GM12878 (cell line): Measurements from ENCODE around the gene SYCE3. TPM values are rescaled to one million over a fixed set of nuclear protein-coding genes. Genes with fewer than 3 reads are reported as not detected.

Source experiments
- ATAC-seq: fragments of 200-7000 bp; cut with Tn5 transposase; 3 replicates; pipeline ENCODE4 v1.9.1; 2020; ENCODE audit warnings: mild to moderate bottlenecking, moderate library complexity
- BruUV-seq: library from RNA; stranded (reverse); fragments of 400-500 nt; replicated peaks from 2 replicates; lab custom pipeline; 2021; lab: Mats Ljungman, UMichigan
- CTCF ChIA-PET: fragments of 300-600 bp; sonication (Branson Sonifier 250); formaldehyde crosslinking; extraction: SDS; loops from one replicate; lab custom pipeline; 2021; ENCODE audit warnings: inconsistent platforms; lab: Yijun Ruan, JAX
- POLR2A ChIA-PET: fragments of 350-600 bp; formaldehyde crosslinking; extraction: SDS; loops from one replicate; lab custom pipeline; 2021; ENCODE audit warnings: inconsistent platforms; lab: Charles Lee
- RAD21 ChIA-PET: fragments of 300-600 bp; sonication (Branson Sonifier 250); formaldehyde crosslinking; loops from one replicate; lab custom pipeline; 2023; ENCODE audit warnings: antibody characterized with exemption; ENCODE audit not compliant: unreplicated experiment; lab: Charles Lee
- SMC1A ChIA-PET: fragments of 300-600 bp; sonication (Branson Sonifier 250); formaldehyde crosslinking; loops from one replicate; lab custom pipeline; 2023; ENCODE audit not compliant: unreplicated experiment, uncharacterized antibody; lab: Charles Lee
- DNase-seq: peaks from one replicate; pipeline ENCODE4 v3.0.0-alpha.2; 2011; ENCODE audit warnings: low read depth, low spot score
- FAIRE-seq: peaks from 3 replicates; lab custom pipeline; 2011; peaks lifted over from hg19 to GRCh38; lab: Jason Lieb, UNC
- H2AFZ ChIP-seq: 2 replicates; pipeline ENCODE4 v1.6.0; 2011; ENCODE audit warnings: low read depth, low read length, control low read depth; ENCODE audit not compliant: control insufficient read depth
- H3K27ac ChIP-seq: 2 replicates; pipeline ENCODE4 v1.5.1; 2011; ENCODE audit warnings: control low read depth; ENCODE audit not compliant: control insufficient read depth, insufficient read depth
- H3K27me3 ChIP-seq, 2 experiments: replicated peaks in 1 of 2; 2 replicates each; pipeline versions ENCODE4 v1.6.0 to v1.6.1; 2011; ENCODE audit warnings: low read length in 1 of 2; ENCODE audit not compliant: control insufficient read depth in 2 of 2, insufficient read depth in 2 of 2
- H3K36me3 ChIP-seq, 2 experiments: 2 replicates each; pipeline ENCODE4 v1.5.1; 2011; ENCODE audit warnings: low read length in 1 of 2; ENCODE audit not compliant: control insufficient read depth in 2 of 2, insufficient read depth in 2 of 2
- H3K4me1 ChIP-seq: 2 replicates; pipeline ENCODE4 v1.6.1; 2011; ENCODE audit warnings: mild to moderate bottlenecking, low read length, moderate library complexity, mixed read lengths; ENCODE audit not compliant: control insufficient read depth, insufficient read depth
- H3K4me2 ChIP-seq: 2 replicates; pipeline ENCODE4 v1.6.0; 2011; ENCODE audit warnings: control low read depth; ENCODE audit not compliant: control insufficient read depth, insufficient read depth
- H3K4me3 ChIP-seq: fragments of 200-600 bp; sonication (generic); 2 replicates; pipeline ENCODE4 v1.5.1; 2016
- H3K79me2 ChIP-seq: 2 replicates; pipeline ENCODE4 v1.6.0; 2011; ENCODE audit warnings: low read length; ENCODE audit not compliant: control insufficient read depth, insufficient read depth
- H3K9ac ChIP-seq: 2 replicates; pipeline ENCODE4 v1.8.0; 2011; ENCODE audit warnings: low read length, control low read depth, mixed read lengths; ENCODE audit not compliant: control insufficient read depth, insufficient read depth
- H3K9me3 ChIP-seq: replicated peaks from 3 replicates; pipeline ENCODE4 v1.5.1; 2011; ENCODE audit warnings: mild to moderate bottlenecking, low read length; ENCODE audit not compliant: control insufficient read depth, insufficient read depth
- H4K20me1 ChIP-seq: 2 replicates; pipeline ENCODE4 v1.6.0; 2011; ENCODE audit not compliant: control insufficient read depth, insufficient read depth
- IKZF2 ChIP-seq, 2 experiments: fragments of 450-650 bp; IDR thresholded peaks; 2 replicates each; pipeline ENCODE4 v1.6.1; 2017; ENCODE audit warnings: mild to moderate bottlenecking in 2 of 2, moderate library complexity in 2 of 2
- RAD51 ChIP-seq: fragments of 450-650 bp; IDR thresholded peaks from 2 replicates; pipeline ENCODE4 v1.6.1; 2016; ENCODE audit warnings: moderate library complexity, mild to moderate bottlenecking, inconsistent platforms
- WGBS: methylation state at CpG from one replicate; pipeline ENCODE4 v1.1.6; 2016; ENCODE audit warnings: low lambda C conversion rate; ENCODE audit not compliant: insufficient replicate concordance, insufficient coverage; ENCODE audit errors: missing lambda C conversion rate; 5-methylcytosine and 5-hydroxymethylcytosine counted together
- in situ Hi-C: fragments of 300-500 bp; cut with MboI; formaldehyde crosslinking; loops from 9 replicates; pipeline ENCODE4 v1.14.3; 2018; ENCODE audit warnings: mixed read lengths
- intact Hi-C: fragments of 100-400 bp; cut with micrococcal nuclease; formaldehyde crosslinking; loops from one replicate; pipeline ENCODE4 v1.14.2; 2022; ENCODE audit not compliant: unreplicated experiment
- polyA plus RNA-seq, 11 experiments: library from polyadenylated mRNA; depleted of rRNA in 4 of 11; unstranded in 6 of 11; stranded (reverse) in 5 of 11; fragments of >200 nt; fragmentation: Nextera tagmentation in 4 of 11; fragmentation: Illumina TruSeq in 1 of 11; extraction: Ambion mirVana in 4 of 11; extraction: Trizol in 1 of 11; gene quantifications; 1 replicate in 1 of 11; 2 replicates in 10 of 11; pipeline versions ENCODE4 v1.2.1 to v1.2.3, GENCODE V29; 2011 to 2016; ENCODE audit warnings: inconsistent platforms in 2 of 11, missing spikeins in 2 of 11, low read depth in 1 of 11
- total RNA-seq, 4 experiments: library from RNA; depleted of rRNA in 3 of 4; stranded (reverse); fragments of >200 nt in 3 of 4; fragmentation: Illumina TruSeq in 1 of 4; extraction: Trizol in 1 of 4; gene quantifications; 2 replicates each; pipeline versions ENCODE4 v1.2.1 to v1.2.3, GENCODE V29; 2013 to 2021
- TF ChIP-seq, protein P1 (sequence below): fragments of 450-650 bp; IDR thresholded peaks from 2 replicates; pipeline ENCODE4 v1.6.1; 2016; ENCODE audit warnings: mild to moderate bottlenecking, moderate library complexity, borderline replicate concordance
- TF ChIP-seq, protein P2 (sequence below): fragments of 450-650 bp; IDR thresholded peaks from 2 replicates; pipeline ENCODE4 v1.6.1; 2016; ENCODE audit warnings: mild to moderate bottlenecking

SYCE3 gene
- total and polyA plus RNA-seq, 10 of the 15 experiments (the other 5 are each of a cell fraction or from before 2014, with no cell fraction given) = 0.38 to 0.91 (median 0.76) TPM; not detected in 4

DNA sequence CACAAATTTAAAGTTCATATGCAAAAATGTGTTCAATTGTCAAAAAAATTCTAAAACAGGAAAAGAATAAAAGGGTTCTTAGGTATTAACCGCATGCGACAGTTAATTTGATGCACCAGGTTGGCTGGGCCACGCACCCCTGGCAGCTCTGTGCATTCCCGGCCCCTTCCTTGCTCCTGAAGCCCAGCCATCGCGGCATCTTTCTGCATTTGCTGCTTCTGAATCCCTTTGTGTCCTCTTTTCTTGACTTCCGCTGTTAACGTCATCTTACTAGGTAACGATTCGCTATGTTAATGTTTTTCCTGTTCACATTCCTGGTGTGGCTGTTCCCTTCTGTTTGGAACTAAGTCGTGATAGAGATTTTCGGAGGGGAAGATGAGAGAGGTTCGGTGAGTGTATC is 25.0 kb downstream of the SYCE3 start:
- Histone ChIP-seq H3K4me1 (peaks cover 68% of the 10 kb centered on the region), H2AFZ (no peak overlapping the region), H3K9me3 (no peaks in the 10 kb centered on the region), H3K4me3 (peak overlapping the region; percentile 28; the same call in 1 of the 2 replicates), H3K4me2 (0 out of 2 replicates have a peak overlapping the region, but pooled peaks have one; percentile 23), H4K20me1 (no peaks in the 10 kb centered on the region), H3K79me2 (peaks cover 12% of the 10 kb centered on the region), H3K27me3 (no peaks in the 10 kb centered on the region), H3K27ac (peak overlapping the region; percentile 100), H3K36me3 (no peaks in the 10 kb centered on the region), H3K9ac (peak overlapping the region; percentile 64; the same call in 1 of the 2 replicates)
- ChIA-PET POLR2A (interaction anchor here (3.0 to 10.0 kb wide), 2 partner anchors 10 to 11 kb away, joined by 15 to 232 read pairs; partner anchors contain the start of genes SCO2 and TYMP), SMC1A (interaction anchor here (2.1 kb wide), 1 partner anchor 26 kb away, joined by 14 read pairs; the partner anchor contains the start of gene SYCE3), CTCF (interaction anchor here (2.0 to 2.5 kb wide), 2 partner anchors 12 to 83 kb away, joined by 7 to 12 read pairs; partner anchors contain the start of gene SCO2), RAD21 (interaction anchor here (2.3 to 6.1 kb wide), 2 partner anchors 11 to 84 kb away, joined by 5 to 106 read pairs; partner anchors contain the start of genes SCO2 and TYMP)
- intact Hi-C loops = no loop called here
- no peak for FAIRE-seq
- DNase-seq = no peak
- no TSS peak for BruUV-seq
- WGBS = 95% methylated on average over 13 of the region's 13 CpGs
- in situ Hi-C loops = loop anchor here (10.0 kb wide), 1 partner anchor 573 kb away; the partner anchor contains the start of gene PIM3
- ATAC-seq = no peak
- TF ChIP-seq IKZF2 (IDR thresholded peaks at IDR 0.05) (peak in 1 of 2 experiments; percentile 12; a peak in 1 of 4 replicates), RAD51 (no peak)
- TF ChIP-seq, protein P1, sequence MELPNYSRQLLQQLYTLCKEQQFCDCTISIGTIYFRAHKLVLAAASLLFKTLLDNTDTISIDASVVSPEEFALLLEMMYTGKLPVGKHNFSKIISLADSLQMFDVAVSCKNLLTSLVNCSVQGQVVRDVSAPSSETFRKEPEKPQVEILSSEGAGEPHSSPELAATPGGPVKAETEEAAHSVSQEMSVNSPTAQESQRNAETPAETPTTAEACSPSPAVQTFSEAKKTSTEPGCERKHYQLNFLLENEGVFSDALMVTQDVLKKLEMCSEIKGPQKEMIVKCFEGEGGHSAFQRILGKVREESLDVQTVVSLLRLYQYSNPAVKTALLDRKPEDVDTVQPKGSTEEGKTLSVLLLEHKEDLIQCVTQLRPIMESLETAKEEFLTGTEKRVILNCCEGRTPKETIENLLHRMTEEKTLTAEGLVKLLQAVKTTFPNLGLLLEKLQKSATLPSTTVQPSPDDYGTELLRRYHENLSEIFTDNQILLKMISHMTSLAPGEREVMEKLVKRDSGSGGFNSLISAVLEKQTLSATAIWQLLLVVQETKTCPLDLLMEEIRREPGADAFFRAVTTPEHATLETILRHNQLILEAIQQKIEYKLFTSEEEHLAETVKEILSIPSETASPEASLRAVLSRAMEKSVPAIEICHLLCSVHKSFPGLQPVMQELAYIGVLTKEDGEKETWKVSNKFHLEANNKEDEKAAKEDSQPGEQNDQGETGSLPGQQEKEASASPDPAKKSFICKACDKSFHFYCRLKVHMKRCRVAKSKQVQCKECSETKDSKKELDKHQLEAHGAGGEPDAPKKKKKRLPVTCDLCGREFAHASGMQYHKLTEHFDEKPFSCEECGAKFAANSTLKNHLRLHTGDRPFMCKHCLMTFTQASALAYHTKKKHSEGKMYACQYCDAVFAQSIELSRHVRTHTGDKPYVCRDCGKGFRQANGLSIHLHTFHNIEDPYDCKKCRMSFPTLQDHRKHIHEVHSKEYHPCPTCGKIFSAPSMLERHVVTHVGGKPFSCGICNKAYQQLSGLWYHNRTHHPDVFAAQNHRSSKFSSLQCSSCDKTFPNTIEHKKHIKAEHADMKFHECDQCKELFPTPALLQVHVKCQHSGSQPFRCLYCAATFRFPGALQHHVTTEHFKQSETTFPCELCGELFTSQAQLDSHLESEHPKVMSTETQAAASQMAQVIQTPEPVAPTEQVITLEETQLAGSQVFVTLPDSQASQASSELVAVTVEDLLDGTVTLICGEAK = 0 out of 2 replicates have a peak, but pooled peaks have one; percentile 33
- TF ChIP-seq, protein P2, sequence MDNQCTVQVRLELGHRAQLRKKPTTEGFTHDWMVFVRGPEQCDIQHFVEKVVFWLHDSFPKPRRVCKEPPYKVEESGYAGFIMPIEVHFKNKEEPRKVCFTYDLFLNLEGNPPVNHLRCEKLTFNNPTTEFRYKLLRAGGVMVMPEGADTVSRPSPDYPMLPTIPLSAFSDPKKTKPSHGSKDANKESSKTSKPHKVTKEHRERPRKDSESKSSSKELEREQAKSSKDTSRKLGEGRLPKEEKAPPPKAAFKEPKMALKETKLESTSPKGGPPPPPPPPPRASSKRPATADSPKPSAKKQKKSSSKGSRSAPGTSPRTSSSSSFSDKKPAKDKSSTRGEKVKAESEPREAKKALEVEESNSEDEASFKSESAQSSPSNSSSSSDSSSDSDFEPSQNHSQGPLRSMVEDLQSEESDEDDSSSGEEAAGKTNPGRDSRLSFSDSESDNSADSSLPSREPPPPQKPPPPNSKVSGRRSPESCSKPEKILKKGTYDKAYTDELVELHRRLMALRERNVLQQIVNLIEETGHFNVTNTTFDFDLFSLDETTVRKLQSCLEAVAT = peak; percentile 95
